Suppressor macrophage (primary cell): ENCODE data around the gene SMAD6.

Experiments
- DNase-seq, 4 experiments: peaks; one replicate each; pipeline ENCODE4 v3.0.0-alpha.2; 2020 to 2022

SMAD6 gene

GRCh38 chr15:66777596-66778313 lies 75.7 kb downstream of the SMAD6 start:
- no peak for DNase-seq

- no peak for DNase-seq
Observed at GRCh38 chr15:66778314-66778665, 76.3 kb downstream of the SMAD6 start.

GRCh38 chr15:66778716-66779115 lies 76.7 kb downstream of the SMAD6 start:
- DNase-seq: no peak

- no peak for DNase-seq
Observed at GRCh38 chr15:66779331-66780009, 77.4 kb downstream of the SMAD6 start.

GRCh38 chr15:66780172-66780972 lies 78.3 kb downstream of the SMAD6 start:
- no peak for DNase-seq

GRCh38 chr15:66780973-66781718 lies 79.1 kb downstream of the SMAD6 start:
- DNase-seq: no peak

- no peak for DNase-seq
Observed at GRCh38 chr15:66782785-66783184, 80.7 kb downstream of the SMAD6 start.

GRCh38 chr15:66783314-66783713 lies 81.3 kb downstream of the SMAD6 start:
- DNase-seq: no peak

- no peak for DNase-seq
Observed at GRCh38 chr15:66783725-66784124, 81.7 kb downstream of the SMAD6 start.

GRCh38 chr15:66784174-66784573 lies 82.1 kb downstream of the SMAD6 start:
- no peak for DNase-seq

GRCh38 chr15:66785637-66786036 lies 83.6 kb downstream of the SMAD6 start:
- DNase-seq: no peak

- no peak for DNase-seq
Observed at GRCh38 chr15:66786222-66786621, 84.2 kb downstream of the SMAD6 start.

- DNase-seq: no peak
Observed at GRCh38 chr15:66786708-66787488, 84.9 kb downstream of the SMAD6 start.

GRCh38 chr15:66787489-66787871 lies 85.4 kb downstream of the SMAD6 start:
- DNase-seq: no peak

GRCh38 chr15:66788024-66788423 lies 86.0 kb downstream of the SMAD6 start:
- no peak for DNase-seq

GRCh38 chr15:66789029-66790025 lies 87.3 kb downstream of the SMAD6 start:
- DNase-seq: peak; percentile 57 to 77 (median 68)

GRCh38 chr15:66795851-66796250 lies 93.8 kb downstream of the SMAD6 start:
- no peak for DNase-seq

GRCh38 chr15:66796343-66796742 lies 94.3 kb downstream of the SMAD6 start:
- DNase-seq: no peak

- DNase-seq: no peak
Observed at GRCh38 chr15:66797921-66798320, 95.9 kb downstream of the SMAD6 start.

GRCh38 chr15:66798426-66799061 lies 96.5 kb downstream of the SMAD6 start:
- DNase-seq: no peak
